HepG2 (cell line): ENCODE data around the gene EGLN2. TPM values are rescaled to one million over a fixed set of nuclear protein-coding genes. Genes with fewer than 3 reads are reported as not detected.

Experiments
- ATF1 ChIP-seq: IDR thresholded peaks from 2 replicates; pipeline ENCODE4 v1.6.1; 2016; ENCODE audit warnings: mild to moderate bottlenecking, control low read depth
- CHD2 ChIP-seq: IDR thresholded peaks from 2 replicates; pipeline ENCODE4 v1.6.1; 2011; ENCODE audit warnings: low read depth, low read length, improper control_type of control experiment
- EZH2 ChIP-seq: conservative IDR thresholded peaks from 2 replicates; pipeline ENCODE4 v1.6.1; 2012; ENCODE audit warnings: mild to moderate bottlenecking, low read depth, low read length, moderate library complexity
- HNRNPH1 ChIP-seq: fragments of 200-400 bp; formaldehyde crosslinking; optimal IDR thresholded peaks from 2 replicates; pipeline ENCODE3; 2017; ENCODE audit warnings: mild to moderate bottlenecking, low read depth, low read length
- HOMEZ ChIP-seq: IDR thresholded peaks from 2 replicates; pipeline ENCODE4 v1.6.1; 2016; ENCODE audit warnings: low read depth
- IKZF4 ChIP-seq: sonication (generic); formaldehyde crosslinking; IDR thresholded peaks from 2 replicates; pipeline ENCODE4 v1.5.1; 2020; ENCODE audit warnings: borderline replicate concordance, mild to moderate bottlenecking, low read depth, missing genetic modification reagents; ENCODE audit errors: not compliant biosample characterization
- MED8 ChIP-seq: sonication (generic); formaldehyde crosslinking; IDR thresholded peaks from 2 replicates; pipeline ENCODE4 v1.8.1; 2023; ENCODE audit warnings: mild to moderate bottlenecking, missing genetic modification reagents; ENCODE audit not compliant: insufficient replicate concordance
- MLX ChIP-seq: IDR thresholded peaks from 2 replicates; pipeline ENCODE4 v1.6.1; 2016
- NFKB2 ChIP-seq: sonication (generic); formaldehyde crosslinking; IDR thresholded peaks from 2 replicates; pipeline ENCODE4 v1.4.0; 2020; ENCODE audit warnings: missing genetic modification reagents, borderline replicate concordance
- PPARG ChIP-seq: conservative IDR thresholded peaks from 2 replicates; pipeline ENCODE4 v1.6.1; 2016; ENCODE audit warnings: missing biosample characterization, missing genetic modification reagents
- RFXANK ChIP-seq: IDR thresholded peaks from 2 replicates; pipeline ENCODE4 v1.6.1; 2016
- SMAD1 ChIP-seq: sonication (generic); formaldehyde crosslinking; IDR thresholded peaks from 2 replicates; pipeline ENCODE4 v1.4.0; 2020; ENCODE audit warnings: missing genetic modification reagents, low read depth, mild to moderate bottlenecking, borderline replicate concordance
- TBP ChIP-seq: sonication (generic); formaldehyde crosslinking; IDR thresholded peaks from 2 replicates; pipeline ENCODE4 v1.5.0; 2020; ENCODE audit warnings: missing genetic modification reagents
- THYN1 ChIP-seq: sonication (generic); formaldehyde crosslinking; IDR thresholded peaks from 2 replicates; pipeline ENCODE4 v1.8.1; 2023; ENCODE audit warnings: low read depth, mild to moderate bottlenecking, moderate library complexity, missing genetic modification reagents, borderline replicate concordance
- YY1 ChIP-seq: IDR thresholded peaks from 2 replicates; pipeline ENCODE4 v1.6.1; 2011; ENCODE audit warnings: low read length, low read depth, moderate library complexity, mild to moderate bottlenecking; ENCODE audit not compliant: insufficient read depth, insufficient replicate concordance
- ZBTB10 ChIP-seq: sonication (generic); formaldehyde crosslinking; IDR thresholded peaks from 2 replicates; pipeline ENCODE4 v1.4.0; 2020; ENCODE audit warnings: missing genetic modification reagents, borderline replicate concordance
- ZNF713 ChIP-seq: sonication (generic); formaldehyde crosslinking; IDR thresholded peaks from 2 replicates; pipeline ENCODE4 v1.4.0; 2020; ENCODE audit warnings: mild to moderate bottlenecking, missing genetic modification reagents
- polyA plus RNA-seq, 8 experiments: library from polyadenylated mRNA; depleted of rRNA in 3 of 8; stranded (reverse) in 7 of 8; unstranded in 1 of 8; fragments of >200 nt; fragmentation: Illumina TruSeq in 4 of 8; extraction: Trizol in 4 of 8; gene quantifications; 2 replicates each; pipeline versions ENCODE4 v1.2.1 to v1.2.3, GENCODE V29; 2011 to 2016; ENCODE audit warnings: low read depth in 4 of 8, missing spikeins in 1 of 8, mixed read lengths in 1 of 8; ENCODE audit not compliant: insufficient read depth in 1 of 8
- total RNA-seq, 5 experiments: library from RNA; depleted of rRNA; stranded (reverse); fragments of >200 nt; fragmentation: Illumina TruSeq; extraction: Trizol; gene quantifications; 2 replicates each; pipeline ENCODE4 v1.2.3, GENCODE V29; 2016; ENCODE audit warnings: low read depth in 1 of 5
- TF ChIP-seq, protein P1 (sequence below): sonication (generic); formaldehyde crosslinking; IDR thresholded peaks from 2 replicates; pipeline ENCODE4 v1.4.0; 2020; ENCODE audit warnings: missing genetic modification reagents
- TF ChIP-seq, protein P2 (sequence below): sonication (generic); formaldehyde crosslinking; IDR thresholded peaks from 2 replicates; pipeline ENCODE4 v1.4.0; 2020; ENCODE audit warnings: missing genetic modification reagents
- TF ChIP-seq, protein P3 (sequence below): sonication (generic); formaldehyde crosslinking; IDR thresholded peaks from 2 replicates; pipeline ENCODE4 v1.8.0; 2022; ENCODE audit warnings: missing genetic modification reagents, mild to moderate bottlenecking, borderline replicate concordance

The EGLN2 gene
- total and polyA plus RNA-seq, 2 of the 13 experiments (the other 11 are each of a cell fraction or from before 2014, with no cell fraction given): 16.5 to 40.8 TPM

DNA sequence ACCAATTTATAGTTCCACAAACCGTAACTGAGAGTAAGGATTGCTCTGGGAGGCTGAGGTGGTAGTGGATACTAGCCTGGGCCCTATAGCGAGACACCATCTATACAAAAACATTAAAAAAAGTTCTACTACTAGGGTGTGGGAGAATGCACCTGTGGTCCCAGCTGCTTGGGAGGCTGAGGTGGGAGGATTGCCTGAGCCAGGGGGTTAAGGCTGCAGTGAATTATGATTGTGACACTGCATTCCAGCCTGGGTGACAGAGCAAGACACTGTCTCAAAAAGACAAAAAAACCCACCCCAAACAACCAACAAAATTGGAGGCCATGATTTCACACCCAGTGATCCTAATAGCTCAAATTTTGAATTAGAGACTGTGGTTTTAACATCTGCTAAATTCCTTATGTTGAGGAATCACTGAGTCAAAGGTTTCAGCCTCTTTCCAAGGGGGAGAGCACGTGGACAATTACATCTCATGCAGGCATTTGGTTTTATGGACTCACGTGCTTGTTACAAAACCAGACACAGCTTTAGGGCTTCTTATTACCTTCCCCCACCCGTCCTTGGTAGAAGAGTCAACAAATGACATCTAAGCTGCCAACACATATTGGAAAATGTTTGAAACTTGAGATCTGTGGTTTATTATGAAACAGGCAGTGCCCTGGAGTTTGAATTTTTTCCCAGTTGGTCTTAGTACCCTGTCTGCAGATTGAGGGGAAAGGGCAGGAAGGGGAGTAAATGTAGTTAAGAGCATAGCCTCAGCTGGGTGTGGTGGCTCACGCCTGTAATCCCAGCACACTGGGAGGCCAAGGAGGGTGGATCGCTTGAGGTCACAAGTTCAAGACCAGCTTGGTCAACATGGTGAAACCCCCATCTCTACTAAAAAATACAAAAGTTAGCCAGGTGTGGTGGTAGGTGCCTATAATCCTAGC is 32.8 kb downstream of the EGLN2 start (continued):
- no peak for TF ChIP-seq THYN1 (CRISPR knock-in tag)
- TF ChIP-seq SMAD1 (CRISPR knock-in tag): no peak
- TF ChIP-seq PPARG (CRISPR knock-in tag): peak; percentile 97
- TF ChIP-seq EZH2: no peak
- no peak for TF ChIP-seq HNRNPH1
- TF ChIP-seq, protein P1, sequence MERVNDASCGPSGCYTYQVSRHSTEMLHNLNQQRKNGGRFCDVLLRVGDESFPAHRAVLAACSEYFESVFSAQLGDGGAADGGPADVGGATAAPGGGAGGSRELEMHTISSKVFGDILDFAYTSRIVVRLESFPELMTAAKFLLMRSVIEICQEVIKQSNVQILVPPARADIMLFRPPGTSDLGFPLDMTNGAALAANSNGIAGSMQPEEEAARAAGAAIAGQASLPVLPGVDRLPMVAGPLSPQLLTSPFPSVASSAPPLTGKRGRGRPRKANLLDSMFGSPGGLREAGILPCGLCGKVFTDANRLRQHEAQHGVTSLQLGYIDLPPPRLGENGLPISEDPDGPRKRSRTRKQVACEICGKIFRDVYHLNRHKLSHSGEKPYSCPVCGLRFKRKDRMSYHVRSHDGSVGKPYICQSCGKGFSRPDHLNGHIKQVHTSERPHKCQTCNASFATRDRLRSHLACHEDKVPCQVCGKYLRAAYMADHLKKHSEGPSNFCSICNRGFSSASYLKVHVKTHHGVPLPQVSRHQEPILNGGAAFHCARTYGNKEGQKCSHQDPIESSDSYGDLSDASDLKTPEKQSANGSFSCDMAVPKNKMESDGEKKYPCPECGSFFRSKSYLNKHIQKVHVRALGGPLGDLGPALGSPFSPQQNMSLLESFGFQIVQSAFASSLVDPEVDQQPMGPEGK (CRISPR knock-in tag): peak; percentile 69; the same call in 1 of the 2 replicates
- no peak for TF ChIP-seq TBP (CRISPR knock-in tag)
- TF ChIP-seq RFXANK (CRISPR knock-in tag): peak; percentile 59; the same call in 1 of the 2 replicates
- peak; percentile 16; the same call in 1 of the 2 replicates for TF ChIP-seq HOMEZ (CRISPR knock-in tag)
- TF ChIP-seq ATF1 (CRISPR knock-in tag): peak; percentile 44; the same call in 1 of the 2 replicates
- TF ChIP-seq, protein P2, sequence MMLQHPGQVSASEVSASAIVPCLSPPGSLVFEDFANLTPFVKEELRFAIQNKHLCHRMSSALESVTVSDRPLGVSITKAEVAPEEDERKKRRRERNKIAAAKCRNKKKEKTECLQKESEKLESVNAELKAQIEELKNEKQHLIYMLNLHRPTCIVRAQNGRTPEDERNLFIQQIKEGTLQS (CRISPR knock-in tag): no peak
- TF ChIP-seq CHD2: peak; percentile 39; the same call in 1 of the 2 replicates
- TF ChIP-seq IKZF4: no peak
- TF ChIP-seq MED8 (CRISPR knock-in tag): no peak
- no peak for TF ChIP-seq ZNF713
- TF ChIP-seq, protein P3, sequence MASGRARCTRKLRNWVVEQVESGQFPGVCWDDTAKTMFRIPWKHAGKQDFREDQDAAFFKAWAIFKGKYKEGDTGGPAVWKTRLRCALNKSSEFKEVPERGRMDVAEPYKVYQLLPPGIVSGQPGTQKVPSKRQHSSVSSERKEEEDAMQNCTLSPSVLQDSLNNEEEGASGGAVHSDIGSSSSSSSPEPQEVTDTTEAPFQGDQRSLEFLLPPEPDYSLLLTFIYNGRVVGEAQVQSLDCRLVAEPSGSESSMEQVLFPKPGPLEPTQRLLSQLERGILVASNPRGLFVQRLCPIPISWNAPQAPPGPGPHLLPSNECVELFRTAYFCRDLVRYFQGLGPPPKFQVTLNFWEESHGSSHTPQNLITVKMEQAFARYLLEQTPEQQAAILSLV (CRISPR knock-in tag): no peak
- TF ChIP-seq NFKB2 (CRISPR knock-in tag): no peak
- no peak for TF ChIP-seq YY1
- TF ChIP-seq ZBTB10 (CRISPR knock-in tag): no peak
- peak; percentile 94 for TF ChIP-seq MLX (CRISPR knock-in tag)
